K562 (cell line): ENCODE results near the gene TBC1D1. TPM values are rescaled to one million over a fixed set of nuclear protein-coding genes. Genes with fewer than 3 reads are reported as not detected.

Experiments used
- ATAC-seq: fragments of 200-7000 bp; cut with Tn5 transposase; 3 replicates; pipeline ENCODE4 v1.9.1; 2020; ENCODE audit warnings: moderate library complexity
- BruUV-seq: library from RNA; stranded (reverse); fragments of 400-500 nt; replicated peaks from 2 replicates; lab custom pipeline; 2021; lab: Mats Ljungman, UMichigan
- CTCF ChIA-PET: fragments of 300-600 bp; formaldehyde crosslinking; extraction: SDS; loops from one replicate; lab custom pipeline; 2021; ENCODE audit warnings: low intra/inter-chr PET ratio; lab: Yijun Ruan, JAX
- POLR2A ChIA-PET: fragments of 300-600, 350-650 bp; sonication (Branson Sonifier 250); formaldehyde crosslinking; extraction: SDS; loops from one replicate; lab custom pipeline; 2021; ENCODE audit warnings: antibody characterized with exemption, inconsistent platforms; lab: Yijun Ruan, JAX
- DNase-seq, 4 experiments: peaks; one replicate each; pipeline versions ENCODE4 v3.0.0 to v3.0.0-alpha.2; 2011 to 2018; ENCODE audit warnings: low spot score in 3 of 4, mixed read lengths in 3 of 4; ENCODE audit errors: extremely low read depth in 1 of 4
- FAIRE-seq: peaks from 2 replicates; lab custom pipeline; 2011; peaks lifted over from hg19 to GRCh38; lab: Jason Lieb, UNC
- H2AFZ ChIP-seq: 2 replicates; pipeline ENCODE4 v1.6.0; 2011; ENCODE audit warnings: low read depth, low read length, control low read depth, inconsistent platforms
- H3K27ac ChIP-seq: fragments of 200-600 bp; 3 replicates; pipeline ENCODE4 v1.8.0; 2011; ENCODE audit warnings: low read depth, mild to moderate bottlenecking, control low read depth, inconsistent platforms, low read length, moderate library complexity, mixed read lengths; ENCODE audit errors: extremely low read depth
- H3K27me3 ChIP-seq, 2 experiments: fragments of 300-600 bp in 1 of 2; 2 replicates in 1 of 2; 3 replicates in 1 of 2; pipeline versions ENCODE4 v1.6.0 to v1.8.0; 2011; ENCODE audit warnings: inconsistent platforms in 2 of 2, low read length in 2 of 2, mild to moderate bottlenecking in 1 of 2, mixed read lengths in 1 of 2, moderate library complexity in 1 of 2; ENCODE audit not compliant: control insufficient read depth in 2 of 2, insufficient read depth in 2 of 2
- H3K36me3 ChIP-seq: fragments of 300-600 bp; 3 replicates; pipeline ENCODE4 v1.8.0; 2011; ENCODE audit warnings: mild to moderate bottlenecking, low read length, inconsistent platforms; ENCODE audit not compliant: control insufficient read depth, insufficient read depth
- H3K4me1 ChIP-seq, 2 experiments: fragments of 200-600 bp in 1 of 2; replicated peaks in 1 of 2; 2 replicates in 1 of 2; 3 replicates in 1 of 2; pipeline versions ENCODE4 v1.5.1 to v1.8.0; 2011; ENCODE audit warnings: inconsistent platforms in 2 of 2, low read length in 2 of 2, mild to moderate bottlenecking in 1 of 2, mixed read lengths in 1 of 2, moderate library complexity in 1 of 2; ENCODE audit not compliant: control insufficient read depth in 2 of 2, insufficient read depth in 2 of 2
- H3K4me2 ChIP-seq: 2 replicates; pipeline ENCODE4 v1.6.1; 2011; ENCODE audit warnings: low read length, control low read depth, inconsistent platforms, mixed read lengths; ENCODE audit not compliant: insufficient read depth
- H3K4me3 ChIP-seq: fragments of 200-600 bp; sonication (generic), shearing (Covaris generic); 2 replicates; pipeline ENCODE4 v1.5.1; 2016; ENCODE audit warnings: control low read depth, inconsistent platforms
- H3K79me2 ChIP-seq: fragments of 200-600 bp; 3 replicates; pipeline ENCODE4 v1.8.0; 2011; ENCODE audit warnings: low read length, inconsistent platforms; ENCODE audit not compliant: control insufficient read depth, insufficient read depth
- H3K9ac ChIP-seq, 2 experiments: 2 replicates each; pipeline versions ENCODE4 v1.6.0 to v1.6.1; 2011; ENCODE audit warnings: low read depth in 2 of 2, low read length in 2 of 2, control low read depth in 1 of 2, inconsistent platforms in 1 of 2, mild to moderate bottlenecking in 1 of 2, mixed read lengths in 1 of 2; ENCODE audit not compliant: insufficient read depth in 1 of 2
- H3K9me1 ChIP-seq: one replicate; pipeline ENCODE4 v1.6.0; 2011; ENCODE audit warnings: inconsistent platforms, mild to moderate bottlenecking, low read length, moderate library complexity; ENCODE audit not compliant: control insufficient read depth, insufficient read depth
- H3K9me3 ChIP-seq: replicated peaks from 2 replicates; pipeline ENCODE4 v1.5.1; 2011; ENCODE audit warnings: low read depth, low read length, inconsistent platforms; ENCODE audit not compliant: control insufficient read depth, insufficient read depth
- H4K20me1 ChIP-seq: replicated peaks from 2 replicates; pipeline ENCODE4 v1.6.1; 2011; ENCODE audit warnings: low read length, inconsistent platforms, mixed read lengths; ENCODE audit not compliant: control insufficient read depth, insufficient read depth
- AFF1 ChIP-seq, 2 experiments: fragments of 450-650 bp; IDR thresholded peaks; 2 replicates each; pipeline ENCODE4 v1.6.1; 2018; ENCODE audit warnings: mild to moderate bottlenecking in 2 of 2, low read depth in 1 of 2; ENCODE audit not compliant: partially characterized antibody in 2 of 2
- ATF2 ChIP-seq: sonication (generic); formaldehyde crosslinking; IDR thresholded peaks from 2 replicates; pipeline ENCODE4 v1.8.1; 2022; ENCODE audit warnings: missing genetic modification reagents
- JUN ChIP-seq, 2 experiments: sonication (generic) in 1 of 2; formaldehyde crosslinking in 1 of 2; IDR thresholded peaks; 2 replicates each; pipeline versions ENCODE4 v1.6.1 to v1.8.0; 2012 to 2022; ENCODE audit warnings: borderline replicate concordance in 2 of 2, mild to moderate bottlenecking in 2 of 2, improper control_type of control experiment in 1 of 2, low read depth in 1 of 2, low read length in 1 of 2, missing genetic modification reagents in 1 of 2
- SFPQ ChIP-seq: fragments of 200-400 bp; formaldehyde crosslinking; IDR thresholded peaks from 2 replicates; pipeline ENCODE4 v1.6.1; 2017; ENCODE audit warnings: mild to moderate bottlenecking, low read depth, low read length, moderate library complexity
- TAF9B ChIP-seq: fragments of 450-650 bp; IDR thresholded peaks from 2 replicates; pipeline ENCODE4 v1.6.1; 2018; ENCODE audit warnings: mild to moderate bottlenecking; ENCODE audit not compliant: partially characterized antibody
- WHSC1 ChIP-seq: IDR thresholded peaks from one replicate; pipeline ENCODE4 v1.6.1; 2012; ENCODE audit warnings: low read length, control low read depth, inconsistent platforms
- ZNF778 ChIP-seq: fragments of 450-650 bp; formaldehyde crosslinking; IDR thresholded peaks from 2 replicates; pipeline ENCODE4 v1.4.0; 2020; ENCODE audit warnings: mild to moderate bottlenecking, moderate library complexity
- ZNF79 ChIP-seq: fragments of 250-450 bp; sonication (Bioruptor Pico); IDR thresholded peaks from 2 replicates; pipeline ENCODE4 v1.4.0; 2020; ENCODE audit warnings: low read depth, mild to moderate bottlenecking, moderate library complexity
- WGBS: fragments of 100-300 bp; shearing (Covaris generic); methylation state at CpG from one replicate; pipeline ENCODE4 v1.1.6; 2016; ENCODE audit warnings: low coverage, mixed read lengths; ENCODE audit not compliant: insufficient coverage; ENCODE audit errors: missing lambda C conversion rate; 5-methylcytosine and 5-hydroxymethylcytosine counted together
- in situ Hi-C: fragments of 300-500 bp; cut with MboI; formaldehyde crosslinking; loops from 4 replicates; pipeline ENCODE4 v1.15.0; 2018; ENCODE audit warnings: inconsistent platforms, mixed read lengths
- intact Hi-C: fragments of 100-400 bp; cut with micrococcal nuclease; formaldehyde crosslinking; loops from 2 replicates; pipeline ENCODE4 v1.14.2; 2022
- polyA plus RNA-seq, 8 experiments: library from polyadenylated mRNA; depleted of rRNA in 4 of 8; stranded (reverse) in 5 of 8; unstranded in 3 of 8; fragments of >200 nt; fragmentation: Nextera tagmentation in 2 of 8; fragmentation: Illumina TruSeq in 1 of 8; extraction: Ambion mirVana in 2 of 8; extraction: Trizol in 1 of 8; gene quantifications; 2 replicates each; pipeline versions ENCODE4 v1.2.1 to v1.2.3, GENCODE V29; 2011 to 2014; ENCODE audit warnings: inconsistent platforms in 1 of 8, missing spikeins in 1 of 8
- total RNA-seq, 7 experiments: library from RNA; depleted of rRNA in 6 of 7; stranded (reverse); fragments of >200 nt in 6 of 7; fragmentation: Illumina TruSeq in 2 of 7; extraction: Trizol in 2 of 7; gene quantifications; 2 replicates each; pipeline versions ENCODE4 v1.2.1 to v1.2.3, GENCODE V29; 2011 to 2021; ENCODE audit warnings: low replicate concordance in 1 of 7

Gene TBC1D1
- total and polyA plus RNA-seq, 9 of the 15 experiments (the other 6 are each of a cell fraction or from before 2014, with no cell fraction given), result 0.59 to 14.2 (median 8.8) TPM

- no peak overlapping the region for H3K4me2 ChIP-seq
- no peaks in the 10 kb centered on the region for H3K9me3 ChIP-seq
- FAIRE-seq (no peak), ATAC-seq (no peak), DNase-seq (no peak)
- H3K36me3 ChIP-seq, result peaks cover 60% of the 10 kb centered on the region; the same call in 2 of the 3 replicates
- no peaks in the 10 kb centered on the region for H3K79me2 ChIP-seq
- TF ChIP-seq ZNF79, result no peak
- TF ChIP-seq TAF9B, result no peak
- TF ChIP-seq ZNF778 (CRISPR knock-in tag), result no peak
- TF ChIP-seq SFPQ, result no peak
- TF ChIP-seq WHSC1, result no peak
- no peak for TF ChIP-seq JUN (IDR thresholded peaks at IDR 0.05; ENCODE audit: borderline replicate concordance, low read depth, low read length)
- TF ChIP-seq JUN (CRISPR knock-in tag; IDR thresholded peaks at IDR 0.05; ENCODE audit: borderline replicate concordance), result no peak
- TF ChIP-seq AFF1 (IDR thresholded peaks at IDR 0.05; ENCODE audit: low read depth in 1 of 2, partially characterized antibody in 2 of 2), result no peak
- TF ChIP-seq ATF2 (CRISPR knock-in tag), result no peak
- no peaks in the 10 kb centered on the region for H3K9me1 ChIP-seq
- H3K9ac ChIP-seq, result no peak overlapping the region
- CTCF ChIA-PET, result no interaction called here
- H3K27ac ChIP-seq, result no peak overlapping the region
- in situ Hi-C loops, result no loop called here
- no peak overlapping the region for H2AFZ ChIP-seq
- 97% methylated on average over 1 of the region's 1 CpG for WGBS
- intact Hi-C loops, result no loop called here
- no peak overlapping the region for H3K4me3 ChIP-seq
- no peaks in the 10 kb centered on the region for H3K27me3 ChIP-seq
- no peaks in the 10 kb centered on the region for H4K20me1 ChIP-seq
- H3K4me1 ChIP-seq, result no peaks in the 10 kb centered on the region
- BruUV-seq, result no TSS peak
- POLR2A ChIA-PET, result interaction anchor here (0.8 to 1.1 kb wide), 2 partner anchors 15 to 34 kb away, joined by 3 read pairs; partner anchors contain the start of gene PGM2
These were observed 30.6 kb upstream of the TBC1D1 start for GRCh38 chr4:37860266-37860665.
